SK-N-SH treated with all-trans-retinoic acid at 6 μM for 48 hours (cell line): Measurements from ENCODE around the gene PSMD10.

Experiments used
- ARNTL ChIP-seq: fragments of 450-650 bp; formaldehyde crosslinking; IDR thresholded peaks from 2 replicates; pipeline ENCODE4 v1.5.0; 2020; ENCODE audit warnings: low read depth, mild to moderate bottlenecking, moderate library complexity, borderline replicate concordance
- BACH2 ChIP-seq: fragments of 250-450 bp; sonication (Bioruptor Pico); IDR thresholded peaks from 2 replicates; pipeline ENCODE4 v1.9.0; 2021; ENCODE audit warnings: mild to moderate bottlenecking, borderline replicate concordance
- CSDC2 ChIP-seq: fragments of 250-450 bp; sonication (Bioruptor Pico); IDR thresholded peaks from 2 replicates; pipeline ENCODE4 v1.5.0; 2020; ENCODE audit warnings: mild to moderate bottlenecking, moderate library complexity
- ISL1 ChIP-seq: fragments of 250-450 bp; sonication (Bioruptor Pico); IDR thresholded peaks from 2 replicates; pipeline ENCODE4 v2.1.2; 2022; ENCODE audit warnings: mild to moderate bottlenecking, moderate library complexity
- OSR1 ChIP-seq: fragments of 250-450 bp; sonication (Bioruptor Pico); IDR thresholded peaks from 2 replicates; pipeline ENCODE4 v1.8.0; 2022; ENCODE audit warnings: moderate library complexity, mild to moderate bottlenecking, inconsistent platforms
- RARB ChIP-seq: fragments of 250-450 bp; sonication (Bioruptor Pico); IDR thresholded peaks from 2 replicates; pipeline ENCODE4 v1.8.0; 2021; ENCODE audit warnings: mild to moderate bottlenecking, moderate library complexity
- SNAI2 ChIP-seq: fragments of 250-450 bp; sonication (Bioruptor Pico); IDR thresholded peaks from 2 replicates; pipeline ENCODE4 v1.5.0; 2020; ENCODE audit warnings: mild to moderate bottlenecking, moderate library complexity
- TCF4 ChIP-seq: fragments of 250-450 bp; sonication (Bioruptor Pico); IDR thresholded peaks from 2 replicates; pipeline ENCODE4 v1.8.0; 2021; ENCODE audit warnings: mild to moderate bottlenecking, moderate library complexity, borderline replicate concordance
- TSHZ2 ChIP-seq: fragments of 250-450 bp; sonication (Bioruptor Pico); IDR thresholded peaks from 2 replicates; pipeline ENCODE4 v1.5.0; 2020; ENCODE audit warnings: mild to moderate bottlenecking, moderate library complexity
- ZNF70 ChIP-seq: fragments of 450-650 bp; formaldehyde crosslinking; IDR thresholded peaks from 2 replicates; pipeline ENCODE4 v1.5.0; 2020; ENCODE audit warnings: mild to moderate bottlenecking, moderate library complexity
- TF ChIP-seq, protein P1 (sequence below): fragments of 250-450 bp; sonication (Bioruptor Pico); IDR thresholded peaks from 2 replicates; pipeline ENCODE4 v1.8.0; 2021; ENCODE audit warnings: low read depth, mild to moderate bottlenecking, moderate library complexity, borderline replicate concordance
- TF ChIP-seq, protein P2 (sequence below): fragments of 250-450 bp; sonication (Bioruptor Pico); IDR thresholded peaks from 2 replicates; pipeline ENCODE4 v1.5.1; 2021; ENCODE audit warnings: mild to moderate bottlenecking, moderate library complexity

DNA sequence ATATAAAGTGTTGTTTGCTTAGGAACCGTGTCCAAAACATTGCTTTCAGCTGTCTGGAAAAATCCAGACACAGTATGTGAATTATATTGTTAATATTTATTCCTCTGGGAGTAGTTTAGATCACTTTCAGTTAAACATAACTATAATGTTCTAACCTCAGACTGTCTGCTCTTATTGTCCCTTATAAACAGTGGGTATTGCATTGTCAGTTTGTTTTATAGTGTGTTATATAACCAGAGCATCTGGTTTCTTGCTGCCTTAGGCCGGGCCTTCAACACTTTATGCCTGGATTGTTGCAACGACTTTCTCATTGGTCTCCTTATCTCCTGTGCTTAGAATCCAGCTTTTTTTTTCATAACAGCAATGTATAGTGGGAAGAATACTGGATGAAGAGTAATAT lies 26.6 kb upstream of the PSMD10 start:
- no peak for TF ChIP-seq ISL1 (CRISPR knock-in tag)
- no peak for TF ChIP-seq BACH2 (CRISPR knock-in tag)
- no peak for TF ChIP-seq TSHZ2 (CRISPR knock-in tag)
- TF ChIP-seq RARB (CRISPR knock-in tag) = no peak
- TF ChIP-seq CSDC2 (CRISPR knock-in tag) = no peak
- no peak for TF ChIP-seq SNAI2
- TF ChIP-seq ARNTL (CRISPR knock-in tag) = no peak
- TF ChIP-seq, protein P1, sequence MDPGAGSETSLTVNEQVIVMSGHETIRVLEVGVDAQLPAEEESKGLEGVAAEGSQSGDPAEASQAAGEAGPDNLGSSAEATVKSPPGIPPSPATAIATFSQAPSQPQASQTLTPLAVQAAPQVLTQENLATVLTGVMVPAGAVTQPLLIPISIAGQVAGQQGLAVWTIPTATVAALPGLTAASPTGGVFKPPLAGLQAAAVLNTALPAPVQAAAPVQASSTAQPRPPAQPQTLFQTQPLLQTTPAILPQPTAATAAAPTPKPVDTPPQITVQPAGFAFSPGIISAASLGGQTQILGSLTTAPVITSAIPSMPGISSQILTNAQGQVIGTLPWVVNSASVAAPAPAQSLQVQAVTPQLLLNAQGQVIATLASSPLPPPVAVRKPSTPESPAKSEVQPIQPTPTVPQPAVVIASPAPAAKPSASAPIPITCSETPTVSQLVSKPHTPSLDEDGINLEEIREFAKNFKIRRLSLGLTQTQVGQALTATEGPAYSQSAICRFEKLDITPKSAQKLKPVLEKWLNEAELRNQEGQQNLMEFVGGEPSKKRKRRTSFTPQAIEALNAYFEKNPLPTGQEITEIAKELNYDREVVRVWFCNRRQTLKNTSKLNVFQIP (CRISPR knock-in tag) = no peak
- TF ChIP-seq OSR1 = no peak
- TF ChIP-seq TCF4 (CRISPR knock-in tag) = no peak
- TF ChIP-seq, protein P2, sequence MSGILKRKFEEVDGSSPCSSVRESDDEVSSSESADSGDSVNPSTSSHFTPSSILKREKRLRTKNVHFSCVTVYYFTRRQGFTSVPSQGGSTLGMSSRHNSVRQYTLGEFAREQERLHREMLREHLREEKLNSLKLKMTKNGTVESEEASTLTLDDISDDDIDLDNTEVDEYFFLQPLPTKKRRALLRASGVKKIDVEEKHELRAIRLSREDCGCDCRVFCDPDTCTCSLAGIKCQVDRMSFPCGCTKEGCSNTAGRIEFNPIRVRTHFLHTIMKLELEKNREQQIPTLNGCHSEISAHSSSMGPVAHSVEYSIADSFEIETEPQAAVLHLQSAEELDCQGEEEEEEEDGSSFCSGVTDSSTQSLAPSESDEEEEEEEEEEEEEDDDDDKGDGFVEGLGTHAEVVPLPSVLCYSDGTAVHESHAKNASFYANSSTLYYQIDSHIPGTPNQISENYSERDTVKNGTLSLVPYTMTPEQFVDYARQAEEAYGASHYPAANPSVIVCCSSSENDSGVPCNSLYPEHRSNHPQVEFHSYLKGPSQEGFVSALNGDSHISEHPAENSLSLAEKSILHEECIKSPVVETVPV (CRISPR knock-in tag) = no peak
- TF ChIP-seq ZNF70 (CRISPR knock-in tag) = no peak
